SK-N-MC (cell line): Measurements from ENCODE around the gene FDPS.

Source experiments
- EZH2 ChIP-seq: fragments of 200-600 bp; sonication (generic); IDR thresholded peaks from one replicate; pipeline ENCODE4 v1.6.1; 2017; ENCODE audit warnings: antibody characterized with exemption
- FOXP2 ChIP-seq: optimal IDR thresholded peaks from 2 replicates; pipeline ENCODE3; 2011; ENCODE audit warnings: mild to moderate bottlenecking, moderate library complexity; ENCODE audit not compliant: insufficient read depth; ENCODE audit errors: extremely low read length, control extremely low read depth
- POLR2AphosphoS5 ChIP-seq: IDR thresholded peaks from 2 replicates; pipeline ENCODE4 v1.6.1; 2012; ENCODE audit warnings: mild to moderate bottlenecking, low read depth, low read length, borderline replicate concordance

DNA sequence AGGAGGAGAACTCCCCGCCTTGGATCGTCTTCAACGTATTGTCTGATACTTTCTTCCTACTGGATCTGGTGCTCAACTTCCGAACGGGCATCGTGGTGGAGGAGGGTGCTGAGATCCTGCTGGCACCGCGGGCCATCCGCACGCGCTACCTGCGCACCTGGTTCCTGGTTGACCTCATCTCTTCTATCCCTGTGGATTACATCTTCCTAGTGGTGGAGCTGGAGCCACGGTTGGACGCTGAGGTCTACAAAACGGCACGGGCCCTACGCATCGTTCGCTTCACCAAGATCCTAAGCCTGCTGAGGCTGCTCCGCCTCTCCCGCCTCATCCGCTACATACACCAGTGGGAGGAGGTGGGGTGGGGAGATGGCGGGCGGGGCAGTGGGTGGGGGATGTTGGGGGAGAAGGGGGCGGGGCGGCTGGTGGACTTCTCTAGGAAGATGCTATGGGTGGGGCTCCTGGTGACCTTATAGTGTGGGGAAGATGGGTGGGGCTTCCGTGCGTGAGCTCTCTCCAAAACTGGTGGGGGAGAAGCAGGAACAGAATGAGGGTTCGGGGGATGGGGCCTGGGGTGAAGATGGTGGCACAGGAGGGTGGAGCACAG lies 26.1 kb upstream of the FDPS start:
- TF ChIP-seq EZH2: no peak
- TF ChIP-seq POLR2AphosphoS5: no peak
- TF ChIP-seq FOXP2: no peak
